GM18519 (cell line): Measurements from ENCODE around the gene SLC2A9.
A peak's percentile ranks its signal among the peaks of the same experiment; 100 is the strongest.

ENCODE experiments used
- ATAC-seq: cut with Tn5 transposase; IDR thresholded peaks from one replicate; pipeline ENCODE4 v1.9.1; 2021; ENCODE audit warnings: mild to moderate bottlenecking, moderate library complexity; ENCODE audit not compliant: unreplicated experiment, low FRiP score

Gene SLC2A9

DNA sequence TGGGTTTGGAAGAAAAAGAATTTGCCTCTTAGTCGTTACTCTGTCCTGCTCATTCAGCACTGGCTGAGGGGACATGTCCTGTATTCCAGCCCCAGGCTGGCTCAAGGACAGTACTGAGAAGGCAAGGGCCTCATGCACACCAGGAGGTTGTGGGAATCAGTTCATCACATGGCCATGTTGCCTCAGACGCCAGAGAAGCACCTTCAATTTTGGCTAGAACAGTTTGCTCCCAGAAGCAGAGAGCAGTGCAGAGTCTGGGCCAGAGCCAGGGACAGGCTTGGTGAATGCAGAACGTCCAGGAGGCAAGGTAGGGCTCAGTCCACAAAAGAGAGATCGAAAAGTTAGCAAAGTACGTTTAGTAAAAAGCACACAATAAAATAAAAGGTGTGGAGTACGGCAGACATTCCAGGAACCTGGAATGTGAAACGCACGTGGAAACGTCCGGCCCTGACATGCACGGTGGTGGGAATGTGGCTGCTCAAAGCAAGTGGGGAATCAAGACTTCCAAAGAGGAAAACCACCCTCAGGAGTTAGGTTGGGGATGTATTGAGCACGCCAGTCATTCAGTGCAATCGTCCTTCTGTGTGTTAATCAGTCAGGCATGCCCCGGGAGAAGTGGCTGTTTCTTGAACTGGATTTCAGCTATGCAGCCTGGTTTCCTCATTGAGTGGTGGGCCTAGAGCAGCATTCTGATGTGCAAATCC is 1.2 kb upstream of the SLC2A9 start:
- no peak for ATAC-seq

DNA sequence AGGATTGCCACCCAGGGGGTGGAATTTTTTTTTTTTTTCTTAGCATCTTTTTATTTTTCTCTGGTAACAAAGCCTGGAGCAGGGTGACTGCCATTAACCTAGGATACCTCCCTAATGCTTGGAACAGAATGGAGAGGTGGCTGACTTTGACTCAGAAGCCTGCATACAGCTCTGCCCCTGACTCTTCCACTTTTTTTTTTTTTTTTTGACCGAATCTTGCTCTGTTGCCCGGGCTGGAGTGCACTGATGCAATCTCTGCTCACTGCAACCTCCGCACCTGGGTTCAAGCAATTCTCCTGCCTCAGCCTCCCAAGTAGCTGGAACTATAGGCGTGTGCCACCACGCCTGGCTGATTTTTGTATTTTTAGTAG is 341 bp upstream of the SLC2A9 start:
- ATAC-seq, result no peak

DNA sequence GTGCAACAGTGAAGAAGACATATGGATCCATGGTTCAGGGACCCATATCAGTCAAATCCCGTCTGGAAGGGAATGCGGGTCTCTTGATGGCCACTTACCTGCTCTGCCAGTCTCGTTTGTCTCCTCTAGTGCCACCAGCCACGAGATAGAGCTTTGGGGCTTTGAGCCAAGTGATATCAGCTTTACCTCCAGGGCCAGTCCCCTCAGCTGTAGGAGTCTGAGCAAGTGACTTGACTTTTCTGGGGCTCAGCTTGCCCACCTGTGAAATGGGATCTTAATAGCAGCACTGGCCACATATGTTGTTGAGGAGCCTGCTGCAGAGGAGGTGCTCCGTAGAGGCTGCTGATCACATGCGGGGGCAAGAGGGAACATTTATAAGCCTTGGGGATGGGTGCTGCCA is 1.2 kb downstream of the SLC2A9 start:
- ATAC-seq, result no peak

DNA sequence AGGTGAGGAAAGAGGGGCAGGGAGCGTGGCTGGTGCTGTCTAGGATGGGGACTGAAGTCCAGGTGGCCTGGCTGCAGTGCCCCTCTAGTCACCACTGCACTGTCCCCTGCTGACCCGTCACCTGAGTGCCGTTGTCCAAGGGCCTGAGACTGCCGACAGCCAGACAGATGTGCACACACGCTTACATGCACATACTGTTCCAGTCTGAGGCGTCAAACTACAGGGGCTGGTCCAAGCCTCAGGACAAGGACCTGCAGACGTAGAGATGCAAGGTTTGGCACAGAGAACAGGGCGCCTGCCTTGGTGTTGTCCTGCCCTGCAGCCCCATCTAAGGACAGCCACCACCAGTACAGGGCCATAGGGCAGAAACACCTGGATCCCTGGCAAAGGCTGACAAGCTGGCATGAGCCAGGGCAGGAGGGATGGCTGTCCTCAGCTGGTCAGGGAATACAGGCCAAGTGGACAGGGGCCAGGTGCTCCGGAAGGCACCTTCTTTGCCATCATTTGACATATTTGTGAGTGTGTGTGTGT is 1.7 kb downstream of the SLC2A9 start:
- ATAC-seq, result no peak

DNA sequence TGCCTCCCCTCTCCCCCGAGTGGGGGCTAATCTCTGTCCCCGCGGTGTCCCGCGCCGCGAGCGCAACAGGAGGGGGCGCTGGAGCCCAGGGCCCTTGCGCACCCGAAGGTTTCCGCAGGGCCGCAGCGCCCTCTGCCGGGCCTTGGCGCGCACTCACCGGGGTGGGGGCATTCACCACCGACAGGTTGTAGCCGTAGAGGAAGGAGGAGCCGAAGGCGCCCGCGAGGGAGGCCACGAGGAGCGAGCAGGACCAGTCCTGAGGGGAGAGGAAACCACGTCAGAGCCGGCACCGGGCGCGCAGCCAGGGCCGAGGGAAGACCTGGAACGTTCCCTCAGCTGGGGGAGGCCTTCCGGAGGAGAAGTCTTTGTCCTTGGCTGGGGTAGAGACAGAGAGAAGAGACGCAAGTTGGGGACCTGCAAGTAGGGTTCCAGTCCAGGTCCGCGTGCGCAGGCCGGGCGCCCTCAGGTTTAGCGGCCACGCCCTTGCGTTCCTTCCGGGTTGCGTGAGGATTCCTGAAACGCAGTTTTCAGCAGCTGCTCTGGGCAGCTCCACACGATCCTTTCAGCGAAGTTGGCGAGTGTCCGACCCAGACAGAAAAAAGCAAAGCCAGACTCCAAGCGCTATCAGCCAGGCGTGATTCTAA is 2.4 kb downstream of the SLC2A9 start:
- ATAC-seq, result peak; percentile 96

DNA sequence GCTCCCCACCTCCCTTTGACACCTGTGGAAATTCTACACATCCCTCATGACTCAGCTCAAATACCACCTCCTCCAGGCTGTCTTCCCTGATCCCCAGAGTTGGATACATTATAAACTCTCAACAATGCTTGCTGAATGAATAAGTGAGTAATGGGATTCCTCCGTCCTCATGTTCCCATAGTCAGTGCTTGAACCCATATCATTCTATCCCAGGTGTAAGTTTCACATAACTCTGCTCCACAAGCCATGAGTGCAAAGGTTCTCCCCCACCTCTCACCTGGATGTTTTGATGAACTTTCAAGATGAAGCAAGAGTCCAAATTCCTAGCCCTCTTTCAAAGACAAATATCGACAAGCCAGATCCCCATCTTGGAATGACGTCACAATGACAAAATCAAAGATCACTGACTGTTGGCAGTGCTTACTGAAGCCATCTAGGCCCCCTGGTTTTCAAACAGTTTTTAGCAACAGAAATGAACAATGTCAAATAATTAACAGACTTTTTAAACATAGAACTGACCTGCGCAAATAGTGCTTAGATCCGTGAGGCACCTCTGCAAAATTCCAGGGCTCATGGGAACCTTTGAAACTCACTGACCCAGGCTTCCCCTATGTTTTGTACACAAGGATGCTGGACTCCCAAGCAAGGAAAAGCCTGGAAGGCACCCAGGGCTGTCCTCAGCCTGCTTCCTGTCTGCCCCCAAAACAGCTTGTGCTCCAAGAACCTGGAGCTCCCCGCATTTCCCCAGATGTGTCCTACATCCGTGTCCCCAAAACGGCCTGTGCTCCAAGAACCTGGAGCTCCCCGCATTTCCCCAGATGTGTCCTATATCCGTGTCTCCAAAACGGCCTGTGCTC is 4.0 kb downstream of the SLC2A9 start:
- no peak for ATAC-seq

DNA sequence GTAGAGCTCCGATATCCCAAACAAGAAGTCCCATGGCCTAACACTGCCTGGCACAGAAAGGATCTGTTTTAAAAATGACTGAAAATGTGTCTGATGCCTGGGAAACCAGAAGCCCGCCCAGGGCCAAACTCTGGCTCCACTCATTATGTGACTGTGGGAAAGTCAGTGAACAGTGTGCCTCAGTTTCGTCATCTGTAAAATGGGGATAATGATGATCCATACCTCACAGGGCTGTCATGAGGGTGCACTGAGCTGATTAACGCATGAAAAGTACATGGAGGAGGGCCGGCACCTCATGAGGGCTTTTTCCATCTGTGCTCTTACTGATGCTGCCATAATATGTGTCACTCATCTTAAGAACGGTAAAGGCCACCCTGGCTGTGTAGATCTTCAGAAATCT is 5.1 kb downstream of the SLC2A9 start:
- ATAC-seq, result no peak

DNA sequence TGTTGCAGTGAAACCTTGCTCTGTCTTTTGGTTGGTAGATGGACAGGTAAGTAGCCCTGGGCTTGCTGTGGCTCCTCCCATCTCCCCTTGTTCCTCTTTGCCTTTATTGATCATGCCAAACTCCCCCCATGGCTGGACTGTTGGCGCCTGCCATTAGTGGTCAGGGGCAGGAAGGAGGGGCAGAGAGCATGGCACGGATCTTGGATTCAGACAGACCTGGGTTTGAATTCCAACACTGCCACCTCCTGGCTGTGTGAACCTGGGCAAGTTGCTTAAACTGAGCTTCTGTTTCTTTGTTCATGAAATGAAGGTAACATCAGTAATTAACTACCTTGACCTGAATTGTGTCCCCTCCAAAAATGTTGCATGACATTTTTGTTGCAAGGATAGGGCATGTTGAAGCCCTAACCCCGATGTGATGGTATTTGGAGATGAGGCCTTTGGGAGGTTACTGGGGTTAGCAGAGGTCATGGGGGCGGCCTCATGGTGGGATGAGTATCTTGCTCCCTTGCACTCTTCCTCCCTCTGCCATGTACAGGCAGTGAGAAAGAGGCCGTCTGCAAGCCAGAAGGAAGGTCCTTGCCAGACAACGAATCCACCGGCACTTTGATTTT is 6.0 kb downstream of the SLC2A9 start:
- no peak for ATAC-seq

DNA sequence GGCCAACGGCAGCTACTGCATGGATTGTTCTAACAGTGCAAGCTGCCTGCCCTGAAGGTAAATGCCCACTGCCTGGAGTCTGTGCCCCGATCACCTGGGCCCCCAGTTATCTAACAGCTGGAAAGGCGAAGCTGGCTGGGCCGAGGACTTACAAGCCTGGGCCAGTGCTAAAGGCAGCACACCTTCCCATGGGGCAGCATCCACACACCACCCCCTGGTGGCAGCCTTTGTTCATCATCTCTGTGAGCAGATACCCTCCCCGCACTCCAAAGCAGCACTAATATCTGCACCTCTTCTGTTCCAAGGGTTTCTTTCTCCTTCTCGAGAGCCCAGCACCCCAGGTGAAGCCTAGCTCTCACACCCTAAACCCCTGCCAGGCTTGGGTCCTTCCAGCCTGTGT is 7.6 kb downstream of the SLC2A9 start:
- ATAC-seq, result peak; percentile 51

DNA sequence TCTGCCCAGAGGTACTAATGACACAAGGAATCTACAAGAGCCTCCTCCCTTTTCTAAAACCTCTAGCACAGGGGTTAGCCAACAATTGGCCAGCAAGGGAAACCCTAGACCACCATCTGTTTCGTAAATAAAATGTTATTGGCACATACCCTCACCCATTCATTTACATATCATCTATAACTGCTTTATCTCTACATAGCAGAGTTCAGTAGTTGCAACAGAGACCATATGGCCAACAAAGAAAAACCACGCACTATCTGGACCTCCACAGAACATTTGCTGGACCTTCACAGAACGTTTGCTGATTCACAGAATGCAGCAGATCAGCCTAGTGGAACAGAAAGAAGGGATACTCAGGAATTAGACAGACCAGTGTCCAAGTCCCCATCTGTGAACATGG is 9.4 kb downstream of the SLC2A9 start:
- ATAC-seq, result no peak

DNA sequence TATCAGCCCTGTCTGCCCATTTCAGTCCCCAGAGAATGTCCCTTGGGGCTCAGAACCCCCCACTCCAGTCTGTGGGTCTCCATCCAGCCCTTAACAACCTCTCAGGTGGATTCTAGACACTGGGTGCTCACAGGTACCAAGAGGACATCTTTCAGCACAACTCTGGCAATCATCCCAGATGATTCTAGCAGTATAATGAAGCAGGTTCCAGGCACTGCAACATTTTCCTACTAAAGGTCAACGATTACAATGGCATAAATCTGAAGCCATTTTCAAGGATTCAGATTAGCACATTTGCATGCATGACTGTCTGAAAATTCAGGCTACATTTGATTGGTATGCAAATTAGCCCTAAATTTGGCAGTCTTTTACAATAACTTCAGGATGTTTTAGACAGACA is 10.0 kb downstream of the SLC2A9 start:
- ATAC-seq, result no peak

DNA sequence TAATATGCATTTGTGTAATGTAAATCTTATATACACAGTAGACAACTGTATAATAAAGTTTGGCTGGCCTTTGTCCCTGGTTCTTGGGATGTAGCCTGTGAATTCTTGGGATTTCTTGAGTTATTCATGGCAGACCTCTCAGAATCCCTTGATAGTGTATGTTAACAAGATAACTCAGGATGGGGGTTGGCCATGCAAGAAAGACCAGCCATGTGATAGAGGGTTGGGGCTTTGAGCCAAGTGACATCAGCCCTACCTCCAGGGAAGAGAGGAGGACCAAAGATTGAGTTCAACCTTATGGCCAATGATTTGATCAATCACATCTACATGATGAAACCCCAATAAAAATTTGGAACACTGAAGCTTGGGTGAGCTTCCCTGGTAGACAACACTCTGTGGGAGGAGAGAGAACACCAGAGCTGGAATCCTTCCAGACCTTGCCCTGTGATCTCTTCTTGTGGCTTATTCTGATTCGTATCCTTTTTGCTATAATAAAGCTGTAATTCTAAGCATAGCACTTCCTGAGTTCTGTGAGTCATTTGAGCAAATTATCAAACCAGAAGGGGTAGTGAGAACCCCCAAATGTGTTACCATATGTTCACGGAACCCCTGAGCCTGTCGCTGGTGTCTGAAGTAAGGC is 11.3 kb downstream of the SLC2A9 start:
- ATAC-seq, result no peak

DNA sequence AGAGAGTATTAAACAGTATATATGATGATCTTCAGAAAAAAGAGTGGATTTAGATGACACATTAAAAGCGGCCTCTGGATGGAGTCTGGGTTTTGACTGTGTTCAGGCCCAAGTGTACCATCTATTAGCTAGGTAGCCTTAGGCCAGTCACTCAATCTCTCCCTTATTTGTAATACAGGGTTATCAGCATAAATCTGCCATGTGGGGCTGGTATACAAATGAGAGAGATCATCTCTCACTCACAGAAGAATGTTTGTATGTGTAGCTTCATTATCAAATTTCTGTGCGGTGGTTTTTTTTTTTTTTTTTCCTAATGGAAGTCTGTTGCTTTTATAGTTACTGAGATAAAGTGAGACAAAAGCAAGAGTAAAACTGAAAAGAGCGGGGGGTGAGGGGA is 12.7 kb downstream of the SLC2A9 start:
- ATAC-seq, result no peak

DNA sequence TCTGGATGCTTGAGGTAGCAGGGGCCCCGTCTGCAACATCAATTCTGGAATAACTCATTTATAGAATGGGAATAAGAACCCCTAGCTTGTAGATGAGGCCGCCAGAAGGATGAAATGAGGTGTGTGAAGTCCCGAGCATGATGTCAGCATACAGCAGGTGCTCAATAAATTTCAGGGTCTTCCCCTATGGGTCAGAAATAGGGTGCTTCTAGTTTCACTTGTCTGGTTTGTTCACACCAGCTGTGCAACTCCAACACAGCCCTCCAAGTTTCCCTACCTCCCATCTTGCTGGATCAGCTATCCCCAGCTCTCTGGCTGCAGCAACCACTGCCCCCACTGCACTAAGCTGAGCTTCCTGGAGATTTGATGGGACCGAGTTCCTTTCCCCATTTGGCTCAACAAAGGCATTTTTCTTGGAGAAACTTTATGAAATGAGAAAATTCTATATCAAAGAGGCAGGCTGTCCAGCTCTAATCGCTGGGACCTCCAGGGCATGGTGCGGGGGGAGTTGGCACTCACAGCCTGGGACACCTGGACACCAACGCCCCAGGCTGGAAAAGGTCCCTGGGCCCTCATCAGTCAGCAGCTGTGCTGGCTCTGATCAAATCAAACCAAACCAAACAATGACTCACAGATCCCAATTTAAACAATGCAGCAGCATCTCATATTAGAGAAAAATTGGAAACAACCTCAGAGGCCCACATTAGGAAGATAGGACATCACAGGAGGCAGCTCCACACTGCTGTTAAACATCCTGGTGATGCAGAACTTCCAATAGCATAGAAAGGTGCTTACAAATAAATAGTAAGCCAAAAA is 13.3 kb downstream of the SLC2A9 start:
- ATAC-seq, result peak; percentile 43

DNA sequence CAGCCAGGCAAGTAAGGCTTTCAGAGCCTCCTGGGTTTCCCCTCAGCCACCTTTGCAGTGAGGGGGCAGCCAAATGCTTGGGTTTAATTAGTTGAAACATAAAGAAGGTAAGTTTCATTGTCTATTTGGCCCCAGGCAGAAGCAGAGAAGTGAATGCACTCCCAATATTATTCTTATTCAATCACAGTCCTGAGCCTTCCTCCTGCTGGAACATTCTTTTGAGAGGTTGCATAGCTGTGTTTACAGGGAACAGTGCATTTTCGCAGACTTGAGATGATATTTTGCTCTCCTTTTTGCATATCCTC is 13.9 kb downstream of the SLC2A9 start:
- peak; percentile 31 for ATAC-seq

DNA sequence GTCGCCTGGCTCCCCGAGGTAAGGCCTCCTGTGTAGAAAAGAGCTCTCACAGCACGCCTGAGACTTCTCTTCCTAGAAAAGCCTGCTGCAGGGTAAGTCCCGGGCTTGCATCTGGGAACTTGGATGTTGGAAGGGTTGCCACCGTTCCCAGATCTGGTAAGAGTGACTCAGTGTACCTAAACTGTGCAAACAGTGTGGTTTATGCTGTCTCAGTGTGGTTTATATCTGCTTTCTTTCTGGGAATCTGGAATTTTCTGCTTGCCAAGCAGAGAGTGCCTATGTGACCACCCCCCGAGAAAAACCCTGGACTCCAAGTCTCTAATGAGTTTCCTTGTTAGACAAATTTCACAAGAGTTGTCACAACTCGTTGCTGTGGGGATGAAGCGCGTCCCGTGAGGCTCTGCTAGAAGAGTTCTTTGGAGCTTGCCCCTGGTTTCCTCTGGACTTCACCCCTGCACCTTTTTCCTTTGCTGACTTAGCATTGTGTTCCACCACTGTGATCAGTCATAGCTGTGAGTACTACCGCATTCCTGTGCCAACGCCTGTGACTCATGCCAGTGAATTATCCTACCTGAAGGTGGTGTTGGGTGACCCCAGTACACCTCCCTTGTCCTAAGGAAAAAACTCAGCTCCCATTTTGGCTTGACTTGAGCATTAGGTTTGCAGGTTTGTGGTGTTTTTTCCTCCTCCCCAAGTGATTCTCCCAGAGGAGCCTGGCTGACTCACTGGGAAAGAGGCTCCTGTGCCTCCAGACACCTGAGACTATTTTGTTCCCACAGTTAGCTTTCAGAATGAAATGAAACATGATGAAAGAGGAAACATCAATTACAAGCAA is 14.5 kb downstream of the SLC2A9 start:
- no peak for ATAC-seq

DNA sequence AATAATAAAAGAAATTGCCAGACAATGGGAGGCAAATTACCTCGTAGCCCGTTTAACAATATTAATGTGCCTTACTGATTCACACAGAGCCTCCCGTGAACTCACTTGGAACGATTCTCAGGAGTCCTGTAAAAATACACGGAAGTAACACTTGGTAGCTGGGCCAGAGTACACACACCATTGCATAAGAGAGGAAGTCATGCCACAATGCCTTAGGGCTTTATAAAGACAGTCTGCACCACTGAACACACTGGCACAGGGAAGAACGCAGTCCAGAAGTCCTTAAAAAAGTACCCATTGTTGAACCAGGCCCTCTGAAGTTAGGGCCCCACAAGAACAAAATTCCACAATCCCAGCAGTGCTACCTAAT is 15.1 kb downstream of the SLC2A9 start:
- peak; percentile 29 for ATAC-seq

DNA sequence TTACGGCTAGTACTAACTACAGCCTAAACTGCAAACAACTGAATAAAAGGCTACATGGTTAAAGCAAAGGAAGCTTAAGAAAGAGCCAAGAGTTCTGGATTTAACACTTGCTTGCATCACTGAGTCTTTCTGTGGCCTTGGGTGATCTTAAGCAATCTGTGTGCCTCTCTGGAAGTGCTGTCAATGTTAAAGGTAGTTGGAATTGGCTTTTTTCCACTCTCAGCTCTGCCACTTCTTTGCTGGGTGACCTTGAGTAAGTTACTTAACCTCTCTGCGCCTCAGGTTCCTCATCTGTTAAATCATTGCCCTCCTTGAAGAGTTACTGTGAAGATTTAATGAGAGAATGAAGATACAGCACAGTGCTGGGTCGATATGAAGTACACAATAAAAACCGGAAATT is 15.7 kb downstream of the SLC2A9 start:
- no peak for ATAC-seq

DNA sequence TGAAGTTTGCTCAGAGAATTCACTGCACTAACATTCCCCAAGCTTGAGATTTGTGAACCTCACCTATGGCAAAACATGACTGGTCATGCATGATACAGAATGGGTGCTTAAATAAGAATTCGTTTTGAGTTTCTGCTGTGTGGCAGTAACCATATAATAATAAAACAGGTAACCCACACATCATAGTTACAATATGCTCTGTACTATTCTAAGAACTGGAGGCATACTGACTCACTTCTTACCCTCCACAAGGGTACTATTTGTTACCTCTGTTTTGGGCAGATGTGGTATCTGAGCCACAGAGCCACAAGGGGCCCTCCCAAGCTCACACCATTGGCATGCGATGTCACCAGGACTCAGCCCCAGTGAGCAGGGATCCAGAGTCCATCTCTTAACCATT is 17.6 kb downstream of the SLC2A9 start:
- ATAC-seq, result no peak
